Ectodermal cell (in vitro differentiated cells): Measurements from ENCODE around the gene RFXANK. TPM values are rescaled to one million over a fixed set of nuclear protein-coding genes. Genes with fewer than 3 reads are reported as not detected.
"Not testable (repeated sequence)": the region's sequence is repeated elsewhere in the genome, so short reads cannot be mapped to it uniquely, and the experiment has no call there.

Experiments used
- H3K27ac ChIP-seq: 2 replicates; pipeline ENCODE4 v1.7.0; 2013; ENCODE audit warnings: mild to moderate bottlenecking, low read depth, low read length; ENCODE audit not compliant: insufficient read depth, poor library complexity, severe bottlenecking
- H3K27me3 ChIP-seq: 2 replicates; pipeline ENCODE4 v1.7.0; 2013; ENCODE audit warnings: mild to moderate bottlenecking, low read length; ENCODE audit not compliant: insufficient read depth, control insufficient read depth, poor library complexity, severe bottlenecking
- H3K36me3 ChIP-seq: one replicate; pipeline ENCODE4 v1.7.0; 2013; ENCODE audit warnings: low read length; ENCODE audit not compliant: control insufficient read depth, insufficient read depth
- H3K4me1 ChIP-seq: one replicate; pipeline ENCODE4 v1.7.0; 2013; ENCODE audit warnings: low read length; ENCODE audit not compliant: control insufficient read depth, insufficient read depth
- H3K4me3 ChIP-seq: 2 replicates; pipeline ENCODE4 v1.7.0; 2013; ENCODE audit warnings: low read depth, low read length, control low read depth; ENCODE audit not compliant: insufficient read depth
- H3K9me3 ChIP-seq: 2 replicates; pipeline ENCODE4 v1.7.0; 2013; ENCODE audit warnings: mild to moderate bottlenecking, low read length, moderate library complexity; ENCODE audit not compliant: control insufficient read depth
- WGBS, 2 experiments: methylation state at CpG; one replicate each; pipeline ENCODE4 v1.1.7; 2013; ENCODE audit warnings: missing lambda C conversion rate in 2 of 2; 5-methylcytosine and 5-hydroxymethylcytosine counted together
- polyA plus RNA-seq, 4 experiments: library from polyadenylated mRNA; stranded (reverse); fragments of 50-300 nt; gene quantifications; one replicate each; pipeline ENCODE4 v1.2.3, GENCODE V29; 2013

Gene RFXANK
- polyA plus RNA-seq (2013, experiment 1 of 4): 97.4 TPM
- 106 TPM for polyA plus RNA-seq (2013, experiment 2 of 4)
- 75.9 TPM for polyA plus RNA-seq (2013, experiment 3 of 4)
- polyA plus RNA-seq (2013, experiment 4 of 4): 89.9 TPM

- no peaks in the 10 kb centered on the region for H3K9me3 ChIP-seq
- 0% methylated on average over 53 of the region's 53 CpGs for WGBS, 2 experiments
- peaks cover 2% of the 10 kb centered on the region for H3K4me1 ChIP-seq
- peak within 1 kb of the TSS; percentile 92 for H3K4me3 ChIP-seq
- peaks cover 4% of the 10 kb centered on the region for H3K36me3 ChIP-seq
- peak within 1 kb of the TSS; percentile 95 for H3K27ac ChIP-seq
- H3K27me3 ChIP-seq: no peaks in the 10 kb centered on the region
Observed at GRCh38 chr19:19192078-19192882, at the start of gene RFXANK, which contains the start of gene BORCS8. Gene RFXANK (plus strand): TSS chr19:19192258. CDS start chr19:19193947, 1,689 bp downstream. Gene BORCS8 (minus strand): TSS chr19:19192152. CDS start chr19:19192117, 35 bp downstream.

- Histone ChIP-seq H3K4me3 (no peak overlapping the region), H3K9me3 (no peaks in the 10 kb centered on the region), H3K4me1 (peaks cover 3% of the 10 kb centered on the region), H3K27ac (no peak overlapping the region), H3K27me3 (peaks cover 7% of the 10 kb centered on the region), H3K36me3 (no peaks in the 10 kb centered on the region)
- 90 to 92% methylated on average over 12 of the region's 12 CpGs for WGBS, 2 experiments
Observed at GRCh38 chr19:19142347-19142746, 49.7 kb upstream of the RFXANK start.

GRCh38 chr19:19145281-19145680 is 46.8 kb upstream of the RFXANK start:
- 92% methylated on average over 17 of the region's 17 CpGs for WGBS, 2 experiments
- H3K27me3 ChIP-seq: no peaks in the 10 kb centered on the region
- H3K36me3 ChIP-seq: no peaks in the 10 kb centered on the region
- no peak overlapping the region for H3K27ac ChIP-seq
- H3K4me3 ChIP-seq: no peak overlapping the region
- no peaks in the 10 kb centered on the region for H3K9me3 ChIP-seq
- no peaks in the 10 kb centered on the region for H3K4me1 ChIP-seq

- Histone ChIP-seq H3K4me1 (no peaks in the 10 kb centered on the region), H3K27ac (no peak overlapping the region), H3K9me3 (no peaks in the 10 kb centered on the region), H3K36me3 (no peaks in the 10 kb centered on the region), H3K27me3 (no peaks in the 10 kb centered on the region), H3K4me3 (no peak overlapping the region)
- 58% methylated on average over 47 of the region's 47 CpGs for WGBS, 2 experiments
Observed at GRCh38 chr19:19145684-19146608, 46.1 kb upstream of the RFXANK start.

GRCh38 chr19:19146865-19147264 is 45.2 kb upstream of the RFXANK start:
- Histone ChIP-seq H3K4me3 (no peak overlapping the region), H3K4me1 (no peaks in the 10 kb centered on the region), H3K27ac (no peak overlapping the region), H3K9me3 (no peaks in the 10 kb centered on the region), H3K27me3 (no peaks in the 10 kb centered on the region), H3K36me3 (no peaks in the 10 kb centered on the region)
- WGBS, 2 experiments: 89 to 92% methylated on average over 7 of the region's 7 CpGs

- H3K27ac ChIP-seq: no peak overlapping the region
- H3K4me1 ChIP-seq: no peaks in the 10 kb centered on the region
- H3K36me3 ChIP-seq: no peaks in the 10 kb centered on the region
- no peaks in the 10 kb centered on the region for H3K27me3 ChIP-seq
- H3K9me3 ChIP-seq: no peaks in the 10 kb centered on the region
- H3K4me3 ChIP-seq: no peak overlapping the region
- WGBS, 2 experiments: 88 to 90% methylated on average over 5 of the region's 5 CpGs
Observed at GRCh38 chr19:19147344-19147743, 44.7 kb upstream of the RFXANK start.

GRCh38 chr19:19148504-19148903 is 43.6 kb upstream of the RFXANK start:
- 89 to 91% methylated on average over 8 of the region's 8 CpGs for WGBS, 2 experiments
- not testable (repeated sequence) for H3K27me3 ChIP-seq, H3K4me1 ChIP-seq

GRCh38 chr19:19149435-19149834 is 42.6 kb upstream of the RFXANK start:
- no peak overlapping the region for H3K27ac ChIP-seq
- no peaks in the 10 kb centered on the region for H3K4me1 ChIP-seq
- H3K36me3 ChIP-seq: no peaks in the 10 kb centered on the region
- H3K4me3 ChIP-seq: no peak overlapping the region
- no peaks in the 10 kb centered on the region for H3K9me3 ChIP-seq
- H3K27me3 ChIP-seq: no peaks in the 10 kb centered on the region
- WGBS, 2 experiments: 88 to 90% methylated on average over 2 of the region's 2 CpGs

More at GRCh38 chr19:19148504-19148903, 43.6 kb upstream of the RFXANK start:
- H3K27ac ChIP-seq, H3K4me3 ChIP-seq, H3K36me3 ChIP-seq, H3K9me3 ChIP-seq: not testable (repeated sequence)

- Histone ChIP-seq H3K4me1 (no peaks in the 10 kb centered on the region), H3K27me3 (no peaks in the 10 kb centered on the region), H3K36me3 (no peaks in the 10 kb centered on the region), H3K27ac (no peak overlapping the region), H3K4me3 (no peak overlapping the region), H3K9me3 (no peaks in the 10 kb centered on the region)
- 85 to 87% methylated on average over 11 of the region's 11 CpGs for WGBS, 2 experiments
Observed at GRCh38 chr19:19151418-19151817, 40.6 kb upstream of the RFXANK start.
